ENCODE data around the gene EGFL6. TPM values are rescaled to one million over a fixed set of nuclear protein-coding genes. Genes with fewer than 3 reads are reported as not detected.
A peak's percentile ranks its signal among the peaks of the same experiment; 100 is the strongest.
"Not testable (repeated sequence)": the region's sequence is repeated elsewhere in the genome, so short reads cannot be mapped to it uniquely, and the experiment has no call there.

EGFL6 gene
- polyA plus RNA-seq, 1 experiment, result not detected

DNA sequence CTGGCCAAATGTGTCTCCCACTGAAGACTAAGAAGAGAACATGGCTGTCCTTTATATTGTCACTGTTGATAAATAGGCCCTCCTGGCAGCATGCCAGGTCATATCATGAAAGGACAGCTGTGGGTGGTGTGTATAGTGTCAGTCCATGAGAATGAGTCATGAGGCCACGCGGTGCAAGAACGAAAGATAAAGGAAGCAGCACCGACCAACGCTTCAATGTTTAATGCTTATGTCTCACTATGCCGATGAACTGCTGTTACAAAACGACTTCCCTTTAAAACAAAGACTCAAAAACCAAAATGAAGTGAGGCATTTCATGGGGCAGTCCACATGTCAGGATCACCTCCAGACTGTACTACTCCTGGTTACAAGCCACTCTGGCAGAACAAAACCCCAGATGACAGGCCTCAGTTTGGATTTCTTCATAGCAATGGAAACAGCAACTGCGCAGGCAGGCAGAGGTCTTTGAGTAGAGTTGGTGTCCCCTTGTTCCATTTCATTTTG, 78.4 kb downstream of the EGFL6 start:
- no peak for DNase-seq (ENCODE audit: low read depth, low spot score)
- Histone ChIP-seq H3K27me3 (ENCODE audit: control insufficient read depth, insufficient read depth, low read length) (no peaks in the 10 kb centered on the region), H3K4me3 (ENCODE audit: low read depth, low read length) (no peak overlapping the region), H3K9me3 (ENCODE audit: control insufficient read depth, insufficient read depth, low read length) (no peaks in the 10 kb centered on the region), H3K27ac (ENCODE audit: low read depth, low read length) (peak overlapping the region; percentile 94)
- ChIA-PET POLR2A (no interaction called here), CTCF (no interaction called here)
- TF ChIP-seq CTCF (IDR thresholded peaks at IDR 0.05; ENCODE audit: low read depth, low read length), result no peak

- H3K4me3 ChIP-seq (ENCODE audit: low read depth, low read length); POLR2A ChIA-PET; H3K27me3 ChIP-seq (ENCODE audit: control insufficient read depth, insufficient read depth, low read length); H3K27ac ChIP-seq (ENCODE audit: low read depth, low read length); H3K9me3 ChIP-seq (ENCODE audit: control insufficient read depth, insufficient read depth, low read length); CTCF ChIA-PET; DNase-seq (ENCODE audit: low read depth, low spot score): not testable (repeated sequence)
Observed at GRCh38 chrX:13648336-13648735, 78.9 kb downstream of the EGFL6 start.

DNA sequence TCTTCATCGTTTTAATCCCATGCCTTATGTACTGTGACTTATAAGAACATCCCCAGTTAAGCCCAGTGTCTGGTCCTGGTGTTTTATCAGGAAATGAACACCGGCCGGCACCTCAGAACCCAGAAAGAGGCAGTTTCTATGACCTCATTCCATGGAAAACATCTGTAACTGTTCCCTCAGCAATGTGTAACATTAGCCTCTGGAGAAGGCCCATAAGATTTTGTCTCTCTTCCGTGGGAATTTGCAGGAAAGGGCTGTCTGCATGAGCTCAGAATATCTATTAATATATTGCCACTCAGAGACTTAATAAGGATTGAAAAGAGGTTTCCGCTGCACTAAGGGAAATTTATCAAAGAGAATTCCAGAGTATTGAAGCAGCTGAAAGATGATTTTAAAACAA, 80.4 kb downstream of the EGFL6 start:
- no peaks in the 10 kb centered on the region for H3K9me3 ChIP-seq (ENCODE audit: control insufficient read depth, insufficient read depth, low read length)
- peak overlapping the region; percentile 47 for H3K27ac ChIP-seq (ENCODE audit: low read depth, low read length)
- DNase-seq (ENCODE audit: low read depth, low spot score), result no peak
- CTCF ChIA-PET, result interaction anchor here (0.9 to 2.5 kb wide), 2 partner anchors 143 to 703 kb away, joined by 3 to 10 read pairs; no protein-coding TSS in a partner anchor
- TF ChIP-seq CTCF (IDR thresholded peaks at IDR 0.05; ENCODE audit: low read depth, low read length), result no peak
- no peaks in the 10 kb centered on the region for H3K27me3 ChIP-seq (ENCODE audit: control insufficient read depth, insufficient read depth, low read length)
- POLR2A ChIA-PET, result no interaction called here
- H3K4me3 ChIP-seq (ENCODE audit: low read depth, low read length), result no peak overlapping the region

DNA sequence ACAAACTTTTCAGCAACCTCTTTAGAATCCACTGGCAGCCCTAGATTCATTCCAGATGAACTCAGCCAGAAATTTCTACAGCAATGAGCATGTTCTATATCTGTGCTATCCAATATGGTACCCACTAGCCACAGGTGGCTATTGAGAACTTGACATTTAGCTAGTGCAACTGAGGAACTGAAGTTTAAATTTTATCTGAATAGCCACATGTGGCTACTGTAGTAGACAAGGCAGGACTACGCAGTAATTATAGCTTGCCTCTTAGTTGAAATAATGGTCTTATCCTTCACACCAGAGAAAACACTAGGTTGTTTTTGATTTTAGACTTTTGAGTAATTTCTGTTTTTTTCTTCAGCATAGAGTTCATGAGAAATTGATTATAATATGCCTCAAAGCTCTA, 80.9 kb downstream of the EGFL6 start:
- H3K4me3 ChIP-seq (ENCODE audit: low read depth, low read length), result no peak overlapping the region
- ChIA-PET POLR2A (no interaction called here), CTCF (interaction anchor here (0.9 to 2.5 kb wide), 2 partner anchors 144 to 704 kb away, joined by 3 to 10 read pairs; no protein-coding TSS in a partner anchor)
- H3K27ac ChIP-seq (ENCODE audit: low read depth, low read length), result no peak overlapping the region
- no peaks in the 10 kb centered on the region for H3K27me3 ChIP-seq (ENCODE audit: control insufficient read depth, insufficient read depth, low read length)
- H3K9me3 ChIP-seq (ENCODE audit: control insufficient read depth, insufficient read depth, low read length), result no peaks in the 10 kb centered on the region
- DNase-seq (ENCODE audit: low read depth, low spot score), result no peak
- no peak for TF ChIP-seq CTCF (IDR thresholded peaks at IDR 0.05; ENCODE audit: low read depth, low read length)

DNA sequence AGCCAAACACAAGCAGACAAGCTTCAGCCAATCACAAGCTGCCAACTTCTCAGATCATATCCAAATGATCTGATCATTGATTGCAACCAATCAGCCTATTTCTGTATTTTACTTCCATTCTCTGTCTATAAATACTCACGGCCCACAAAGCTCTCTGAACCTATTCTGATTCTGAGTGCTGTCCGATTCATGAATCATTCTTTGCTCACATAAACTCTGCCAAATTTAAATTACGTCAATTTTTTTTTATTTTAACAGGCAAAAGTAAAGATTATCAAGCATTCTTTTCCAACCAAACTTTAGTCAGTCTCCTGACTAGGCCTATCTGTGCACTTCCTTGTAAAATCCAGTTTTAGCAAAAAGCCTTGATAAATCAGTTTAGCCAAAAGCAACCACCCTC, 81.7 kb downstream of the EGFL6 start:
- CTCF ChIA-PET, result interaction anchor here (0.6 to 2.5 kb wide), 2 partner anchors 45 to 144 kb away, joined by 4 to 10 read pairs; no protein-coding TSS in a partner anchor
- Histone ChIP-seq H3K4me3 (ENCODE audit: low read depth, low read length) (no peak overlapping the region), H3K27me3 (ENCODE audit: control insufficient read depth, insufficient read depth, low read length) (no peaks in the 10 kb centered on the region), H3K27ac (ENCODE audit: low read depth, low read length) (peak overlapping the region; percentile 75), H3K9me3 (ENCODE audit: control insufficient read depth, insufficient read depth, low read length) (no peaks in the 10 kb centered on the region)
- POLR2A ChIA-PET, result no interaction called here
- no peak for DNase-seq (ENCODE audit: low read depth, low spot score)
- no peak for TF ChIP-seq CTCF (IDR thresholded peaks at IDR 0.05; ENCODE audit: low read depth, low read length)
